ENCODE results near the gene ARFIP2.
"Not testable (repeated sequence)": the region's sequence is repeated elsewhere in the genome, so short reads cannot be mapped to it uniquely, and the experiment has no call there.

Gene ARFIP2

GRCh38 chr11:6481012-6481923 is at the start of gene ARFIP2, which contains the start of gene TIMM10B:
Gene ARFIP2 (minus strand): TSS chr11:6481331. CDS start chr11:6480421, 910 bp downstream.
Gene TIMM10B (plus strand): TSS chr11:6481501. CDS start chr11:6481517, 16 bp downstream.
- DNase-seq = peak; percentile 62

- DNase-seq = no peak
Measured at GRCh38 chr11:6530848-6531247, 49.7 kb upstream of the ARFIP2 start.

GRCh38 chr11:6529266-6529665 is 48.1 kb upstream of the ARFIP2 start:
- no peak for DNase-seq

DNA sequence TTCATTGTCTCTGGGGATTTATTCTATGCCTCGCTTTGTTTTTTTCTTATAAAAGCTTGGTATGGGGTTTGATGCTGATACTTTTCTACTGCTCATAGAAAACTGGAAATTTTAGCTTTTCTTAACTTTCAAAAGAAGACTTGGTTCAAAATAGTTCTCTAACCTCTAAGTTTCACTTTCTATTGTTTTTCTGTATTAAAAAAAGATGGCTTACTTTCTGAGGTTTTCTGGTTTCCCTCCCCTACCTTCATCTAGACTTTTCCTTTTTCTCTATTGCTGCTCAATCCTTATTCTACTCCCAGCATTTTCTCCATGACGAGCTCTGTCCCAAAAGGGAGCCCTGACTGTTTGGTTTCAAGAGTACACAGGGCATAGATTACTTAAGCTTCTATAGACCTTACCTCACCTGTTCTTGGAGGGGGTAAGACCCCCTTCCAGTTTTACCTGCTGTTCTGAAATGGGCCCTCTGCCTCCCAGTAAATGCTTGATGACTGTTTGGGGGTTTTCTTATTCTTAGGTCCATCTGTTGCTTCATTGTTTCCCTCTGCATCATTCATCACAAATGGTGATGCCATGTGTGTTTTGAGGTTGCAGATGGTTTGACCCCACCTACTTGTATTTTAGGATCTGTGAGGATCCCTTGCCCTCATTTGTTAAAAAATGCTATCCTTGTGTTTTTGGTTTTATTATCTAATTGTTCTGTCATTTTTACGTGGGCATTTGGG is 45.4 kb upstream of the ARFIP2 start:
- no peak for DNase-seq

- no peak for DNase-seq
Measured at GRCh38 chr11:6523253-6523652, 42.1 kb upstream of the ARFIP2 start.

- not testable (repeated sequence) for DNase-seq
Measured at GRCh38 chr11:6521946-6522345, 40.8 kb upstream of the ARFIP2 start.

DNA sequence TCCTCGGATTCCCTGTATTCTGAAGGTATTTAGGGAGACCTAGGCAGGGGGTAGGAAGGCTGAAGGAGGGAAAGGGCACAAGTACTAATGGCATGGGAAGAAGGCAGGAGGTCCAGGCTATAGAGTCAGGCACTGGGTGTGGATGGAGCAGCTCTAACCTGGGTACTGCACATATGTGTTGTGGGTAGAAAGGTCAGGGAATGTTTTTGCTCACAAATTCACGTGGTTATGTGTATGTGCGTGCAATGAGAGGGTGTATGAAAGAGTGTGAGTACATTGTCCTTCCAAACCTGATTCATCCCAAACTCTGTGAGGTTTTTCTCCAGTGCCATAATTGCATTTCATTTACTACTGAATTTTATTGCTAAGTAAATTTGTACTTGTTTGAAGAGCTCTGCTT is 39.1 kb upstream of the ARFIP2 start:
- DNase-seq = no peak

DNA sequence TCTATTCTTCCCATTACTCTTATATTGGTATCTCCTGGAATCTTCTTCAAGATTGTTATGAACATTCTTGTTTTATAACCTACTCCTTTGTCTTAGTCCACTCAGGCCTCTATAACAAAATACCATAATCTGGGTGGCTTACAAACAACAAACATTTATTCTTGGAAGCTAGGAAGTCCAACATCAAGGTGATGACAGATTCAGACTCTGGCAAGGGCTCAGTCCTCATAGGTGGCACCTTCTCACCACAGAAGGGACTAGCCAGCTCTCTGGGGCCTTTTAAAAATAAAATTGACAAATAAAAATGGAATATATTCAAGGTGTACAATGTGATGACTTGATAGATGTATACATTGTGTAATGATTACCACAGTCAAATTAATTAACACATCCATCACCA is 35.7 kb upstream of the ARFIP2 start:
- no peak for DNase-seq

DNA sequence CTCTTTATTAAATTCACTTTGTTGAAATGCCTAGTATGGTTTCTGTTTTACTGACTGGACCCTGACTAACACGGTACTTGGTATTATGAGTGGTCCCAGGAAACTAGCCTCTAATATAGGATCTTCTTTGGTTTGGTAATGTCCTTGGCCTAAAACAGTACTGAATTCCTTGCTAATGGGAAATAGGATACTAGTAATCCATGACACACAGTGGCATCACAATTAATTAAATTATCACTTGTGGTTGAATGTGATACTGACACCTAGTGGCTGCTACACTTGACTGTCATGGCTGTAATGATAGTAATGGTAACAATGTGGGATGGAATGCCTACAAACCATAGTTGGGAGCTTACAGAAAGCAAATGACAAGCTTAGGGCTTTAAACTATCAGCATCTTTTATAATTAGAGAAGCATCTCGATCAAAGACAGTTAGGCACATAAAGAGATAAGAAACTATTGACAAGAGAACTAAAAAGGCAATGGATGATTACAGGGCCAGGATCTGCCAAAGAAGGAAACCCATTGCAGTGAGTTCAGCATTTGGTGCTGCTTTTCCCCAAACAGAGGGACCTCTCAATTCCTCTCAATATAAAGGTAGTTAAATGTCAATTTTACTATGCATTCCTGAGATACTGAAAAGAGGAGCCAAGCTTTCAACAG is 24.6 kb upstream of the ARFIP2 start:
- no peak for DNase-seq

GRCh38 chr11:6504166-6504565 is 23.0 kb upstream of the ARFIP2 start:
- DNase-seq = no peak

GRCh38 chr11:6502382-6502781 is 21.3 kb upstream of the ARFIP2 start:
- DNase-seq = no peak

DNA sequence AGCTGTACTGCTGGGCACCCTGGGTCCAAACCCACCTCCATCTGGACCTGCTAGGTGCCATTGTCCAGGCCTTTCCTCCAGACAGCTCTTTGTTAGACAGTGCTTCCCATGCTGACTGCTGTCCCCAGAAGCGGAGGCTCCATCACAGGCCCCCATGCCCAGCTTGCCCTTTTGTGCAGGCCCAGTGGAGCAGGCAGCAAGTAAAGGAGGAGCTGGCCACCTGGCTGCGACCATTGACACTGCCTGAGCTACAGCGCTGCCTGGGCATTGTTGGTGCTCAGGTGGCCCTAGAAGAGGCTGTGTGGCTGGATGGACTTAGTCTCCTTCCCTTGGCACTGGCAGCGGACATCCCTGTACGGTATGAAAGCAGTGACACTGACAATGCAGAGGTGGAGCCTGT is 17.4 kb upstream of the ARFIP2 start:
- DNase-seq = no peak

DNA sequence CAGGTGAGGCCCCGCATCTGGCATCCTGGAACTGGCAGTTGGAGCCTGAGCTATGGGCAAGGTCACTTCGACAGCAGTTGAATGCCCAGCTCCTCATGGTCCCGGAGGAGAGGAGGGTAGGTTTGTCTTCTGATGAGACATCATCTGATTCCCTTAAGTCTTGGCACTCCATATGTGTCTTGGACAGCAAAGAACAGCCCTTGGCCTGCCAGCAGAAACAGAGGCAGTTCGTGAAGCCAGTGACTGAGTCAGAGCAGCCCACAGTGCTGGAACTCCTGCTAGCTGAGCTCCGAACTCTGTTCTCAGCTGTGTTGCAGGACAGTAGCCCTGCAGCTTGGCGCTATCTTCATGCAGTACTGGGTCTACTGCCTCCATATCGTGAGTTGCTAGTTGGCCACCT is 17.0 kb upstream of the ARFIP2 start:
- no peak for DNase-seq

DNA sequence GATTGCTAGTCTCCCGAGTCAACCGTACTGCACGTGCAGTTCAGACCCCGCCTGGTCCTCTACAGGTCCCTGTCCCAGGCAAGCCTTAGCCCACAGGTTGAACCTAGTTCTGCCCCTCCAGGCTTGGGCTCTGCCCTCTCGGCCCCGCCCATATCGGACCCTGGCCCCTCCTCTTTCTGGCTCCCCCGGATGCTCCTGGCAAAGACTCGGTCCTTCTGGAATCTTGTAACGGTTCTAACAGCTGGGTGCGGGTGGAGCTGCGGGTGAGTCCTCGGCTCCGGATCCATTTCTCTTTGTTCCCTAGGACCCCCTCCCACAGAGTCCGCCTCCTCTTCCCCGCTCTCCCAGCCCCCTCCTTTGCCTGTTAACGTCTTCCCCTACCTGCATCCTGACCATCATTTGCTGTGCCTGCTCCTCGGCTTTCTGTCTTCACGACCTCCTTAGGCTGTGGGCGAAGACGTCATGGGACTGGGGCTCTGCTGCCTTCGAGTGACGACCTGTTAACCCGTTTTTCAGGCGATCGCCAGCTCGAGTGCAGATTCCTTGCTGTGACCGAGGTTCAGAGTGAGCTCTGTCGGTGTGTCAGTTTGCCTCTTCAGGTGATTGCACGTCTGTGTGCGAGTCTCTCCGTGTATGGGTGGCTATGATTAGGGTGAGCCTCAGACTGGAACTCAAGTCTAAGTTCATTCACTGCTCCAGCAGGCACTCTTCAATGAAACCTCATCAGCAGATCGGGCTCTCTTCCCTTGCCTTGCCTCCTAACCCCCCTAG is 16.1 kb upstream of the ARFIP2 start, which contains the start of gene DNHD1:
Gene DNHD1, plus strand, starts transcription at position 212 of the 771 bp plus-strand sequence. CDS start 936 bp downstream, outside the sequence.
- no peak for DNase-seq

DNA sequence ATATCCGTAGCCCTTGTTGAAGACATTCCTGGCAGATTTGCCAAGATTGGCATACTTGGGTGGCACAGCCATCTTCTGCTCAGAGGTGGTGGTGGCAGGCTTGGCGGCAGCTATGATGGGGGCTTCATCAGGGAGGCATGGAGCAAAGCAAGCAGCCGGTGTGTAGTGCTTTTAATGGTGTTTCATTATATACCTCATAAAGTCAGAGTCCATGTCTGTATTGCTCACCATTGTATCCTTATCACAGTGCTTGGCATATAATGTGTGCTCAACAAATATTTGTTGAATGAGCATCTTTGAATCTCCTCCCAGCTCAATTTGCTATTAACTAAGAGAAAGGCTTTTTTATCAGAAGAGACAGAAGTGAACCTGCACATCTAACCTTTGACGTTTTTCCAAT is 8.2 kb upstream of the ARFIP2 start:
- DNase-seq = no peak

DNA sequence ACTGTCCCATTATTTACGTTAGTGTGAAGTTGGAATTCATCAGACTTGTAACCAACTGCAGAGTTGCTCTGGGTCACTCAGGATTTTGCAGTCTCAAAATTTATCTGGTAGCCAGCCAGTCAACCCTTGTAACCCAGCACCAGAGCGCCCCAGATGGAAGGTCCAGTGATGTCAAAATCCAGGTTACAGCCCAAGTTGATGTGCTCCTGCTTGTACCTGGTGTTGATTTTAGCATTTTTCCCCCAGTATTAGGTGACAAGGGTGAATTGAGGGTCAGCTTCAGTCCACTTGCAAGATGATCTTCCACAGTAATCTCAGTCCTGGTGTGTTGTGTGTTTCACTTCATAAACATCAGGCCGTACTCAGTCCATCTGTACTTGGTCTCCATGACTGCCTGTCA is 7.7 kb upstream of the ARFIP2 start:
- no peak for DNase-seq

- no peak for DNase-seq
Measured at GRCh38 chr11:6488342-6488741, 7.2 kb upstream of the ARFIP2 start.

DNA sequence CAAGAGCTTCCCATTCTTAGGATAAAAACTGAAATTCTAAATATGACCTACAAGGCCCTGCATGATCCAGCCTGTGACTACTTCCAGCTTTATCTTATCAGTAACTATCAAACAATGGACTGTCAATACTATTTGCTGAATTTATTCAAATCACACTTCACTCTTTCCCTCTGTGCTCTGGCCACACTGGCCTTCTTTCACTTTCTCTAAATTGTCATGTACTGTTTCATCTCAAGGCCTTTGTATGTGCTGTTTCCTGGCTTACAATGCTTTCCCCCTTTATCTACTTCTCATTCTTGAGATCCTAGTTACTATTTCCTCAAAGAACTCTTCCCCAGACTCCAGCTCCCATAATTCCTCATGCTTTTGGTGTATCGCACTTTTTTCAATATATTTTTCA is 5.8 kb upstream of the ARFIP2 start:
- DNase-seq = no peak

- no peak for DNase-seq
Measured at GRCh38 chr11:6486256-6486655, 5.1 kb upstream of the ARFIP2 start.

- DNase-seq = no peak
Measured at GRCh38 chr11:6485661-6486060, 4.5 kb upstream of the ARFIP2 start.

GRCh38 chr11:6483015-6483414 is 1.9 kb upstream of the ARFIP2 start:
- no peak for DNase-seq

DNA sequence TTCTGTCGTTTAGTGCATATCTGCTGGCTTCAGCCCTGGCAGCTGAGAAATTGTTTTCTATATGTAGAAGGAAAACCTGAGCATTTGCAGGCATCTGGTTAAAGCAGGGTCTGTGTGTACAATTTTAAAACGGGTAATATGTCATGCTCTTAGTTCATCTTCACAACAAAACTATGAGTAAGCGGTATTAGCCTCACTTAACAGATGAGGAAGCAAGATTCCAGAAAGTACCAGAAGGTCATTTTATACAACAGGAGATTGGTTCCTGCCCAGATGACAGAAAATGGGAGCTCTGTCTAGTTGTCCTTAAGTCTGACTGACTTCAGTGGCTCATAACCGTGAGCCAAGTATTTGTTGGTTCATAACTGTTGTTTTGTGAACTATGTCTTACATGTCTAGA is 1.3 kb upstream of the ARFIP2 start:
- DNase-seq = no peak

DNA sequence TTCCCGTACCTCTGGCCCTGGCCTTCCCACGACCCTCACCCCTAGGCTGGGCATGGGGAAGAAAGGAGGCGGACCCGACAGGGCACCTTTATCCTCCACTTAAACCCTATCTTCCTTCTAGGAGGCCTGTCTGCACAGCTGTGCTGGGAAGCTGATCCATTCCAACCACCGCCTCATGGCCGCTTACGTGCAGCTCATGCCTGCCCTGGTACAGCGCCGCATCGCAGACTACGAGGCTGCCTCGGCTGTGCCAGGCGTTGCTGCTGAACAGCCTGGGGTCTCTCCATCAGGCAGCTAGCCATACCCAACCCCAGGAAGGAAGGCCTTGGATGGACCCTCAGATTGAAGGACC is 769 bp upstream of the ARFIP2 start:
- no peak for DNase-seq

Measured in cortex of kidney (tissue), 1 donor.